CD4-positive, alpha-beta T cell treated with Interleukin-4 for 4 hours (primary cell): ENCODE results near the gene NTN5.
A peak's percentile ranks its signal among the peaks of the same experiment; 100 is the strongest.
"Not testable (repeated sequence)": the region's sequence is repeated elsewhere in the genome, so short reads cannot be mapped to it uniquely, and the experiment has no call there.

Source experiments
- DNase-seq: peaks from one replicate; pipeline ENCODE4 v3.0.0-alpha.2; 2020

Gene NTN5

DNA sequence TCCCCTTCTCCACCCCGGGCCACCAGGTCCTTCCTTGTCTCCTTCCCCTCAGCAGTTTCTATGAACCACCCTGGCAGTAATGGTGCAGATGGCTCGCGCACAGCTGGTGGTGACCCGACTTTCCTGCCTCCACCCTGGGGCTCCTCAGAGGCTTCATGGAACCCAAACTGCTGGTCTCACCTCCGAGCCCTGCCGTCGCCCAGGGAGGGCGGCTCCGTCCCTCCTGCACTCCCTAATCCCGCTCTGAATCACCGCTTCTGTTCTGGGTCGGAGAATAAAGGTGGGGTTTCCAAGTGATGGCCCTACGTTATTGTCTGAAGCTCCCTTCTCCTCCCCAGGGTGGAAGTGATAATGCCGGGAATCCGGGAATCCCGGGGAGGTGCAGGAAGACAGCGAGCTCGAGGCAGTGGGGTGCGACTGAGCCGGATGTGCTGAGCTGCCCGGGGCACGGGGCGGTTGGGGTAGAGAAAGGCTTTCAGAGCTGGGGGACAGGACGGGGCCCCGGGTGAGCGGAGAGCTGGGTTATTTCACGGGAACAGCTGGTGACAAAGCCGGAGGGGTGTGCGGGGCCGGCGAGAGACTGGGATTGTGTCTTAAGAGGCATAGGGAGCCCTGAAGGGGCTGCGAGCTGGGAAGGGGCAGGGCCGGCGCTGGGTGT, 23.7 kb upstream of the NTN5 start:
- no peak for DNase-seq

GRCh38 chr19:48695743-48696352, 23.0 kb upstream of the NTN5 start, which contains the start of gene FUT2:
TSS of gene FUT2 (plus strand) at chr19:48695971. CDS start at chr19:48702957, 6,986 bp downstream.
- DNase-seq, result no peak

GRCh38 chr19:48693629-48694028, 20.8 kb upstream of the NTN5 start:
- DNase-seq, result not testable (repeated sequence)

DNA sequence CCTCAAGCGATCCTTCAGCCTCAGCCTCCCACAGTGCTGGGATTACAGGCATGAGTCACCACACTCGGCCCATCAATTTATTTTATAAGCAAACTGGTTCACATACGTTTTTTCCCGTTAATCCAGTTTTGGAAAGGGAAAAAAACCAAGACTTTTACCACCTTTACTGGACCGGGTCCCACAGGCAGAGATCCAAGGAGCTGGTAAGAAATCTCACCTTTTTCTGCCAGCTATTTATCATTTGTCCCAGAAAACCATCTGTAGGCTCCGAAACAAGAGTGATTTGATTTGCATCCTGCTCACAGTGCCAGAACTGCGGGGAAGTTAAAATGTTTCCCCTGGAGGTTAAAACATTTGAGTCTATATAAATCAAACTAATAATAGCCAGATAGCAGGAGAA, 16.6 kb upstream of the NTN5 start:
- DNase-seq, result no peak

DNA sequence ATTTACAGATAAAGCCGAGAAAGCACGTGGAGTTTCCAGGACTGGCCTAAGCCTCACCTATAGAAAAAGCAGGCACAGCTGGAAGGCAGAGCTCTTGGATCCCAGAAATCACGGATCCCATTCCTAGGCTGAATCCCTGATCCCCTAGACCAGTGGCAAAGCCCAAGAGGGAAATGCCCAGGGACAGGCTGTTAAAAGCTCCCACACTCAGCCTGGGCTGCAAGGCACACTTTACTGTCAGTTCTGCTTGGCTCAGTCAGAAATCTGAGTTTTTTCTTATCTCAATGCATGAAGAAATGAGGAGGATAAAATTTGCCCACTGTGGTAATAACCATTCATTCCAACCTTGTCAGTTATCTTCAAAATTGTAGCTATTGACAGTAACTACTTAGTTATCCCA, 15.0 kb upstream of the NTN5 start:
- DNase-seq, result no peak

DNA sequence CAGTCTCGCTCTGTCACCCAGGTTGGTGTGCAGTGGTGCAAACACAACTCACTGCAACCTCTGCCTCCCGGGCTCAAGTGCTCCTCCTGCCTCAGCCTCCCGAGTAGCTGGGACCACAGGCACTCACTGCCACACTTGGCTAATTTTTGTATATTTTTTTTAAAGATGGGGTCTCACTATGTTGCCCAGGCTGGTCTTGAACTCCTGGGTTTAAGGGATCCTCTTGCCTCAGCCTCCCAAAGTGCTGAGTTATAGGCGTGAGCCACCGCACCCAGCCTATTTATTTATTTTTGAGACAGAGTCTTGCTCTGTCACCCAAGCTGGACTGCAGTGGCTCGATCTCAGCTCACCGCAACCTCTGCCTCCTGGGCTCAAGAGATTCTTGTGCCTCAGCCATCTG, 13.8 kb upstream of the NTN5 start:
- not testable (repeated sequence) for DNase-seq

- no peak for DNase-seq
Measured at GRCh38 chr19:48686088-48686487, 13.3 kb upstream of the NTN5 start.

- no peak for DNase-seq
Measured at GRCh38 chr19:48685583-48685982, 12.8 kb upstream of the NTN5 start.

- DNase-seq, result peak; percentile 3
Measured at GRCh38 chr19:48683349-48683748, 10.5 kb upstream of the NTN5 start.

- DNase-seq, result no peak
Measured at GRCh38 chr19:48681127-48681470, 8.3 kb upstream of the NTN5 start.

DNA sequence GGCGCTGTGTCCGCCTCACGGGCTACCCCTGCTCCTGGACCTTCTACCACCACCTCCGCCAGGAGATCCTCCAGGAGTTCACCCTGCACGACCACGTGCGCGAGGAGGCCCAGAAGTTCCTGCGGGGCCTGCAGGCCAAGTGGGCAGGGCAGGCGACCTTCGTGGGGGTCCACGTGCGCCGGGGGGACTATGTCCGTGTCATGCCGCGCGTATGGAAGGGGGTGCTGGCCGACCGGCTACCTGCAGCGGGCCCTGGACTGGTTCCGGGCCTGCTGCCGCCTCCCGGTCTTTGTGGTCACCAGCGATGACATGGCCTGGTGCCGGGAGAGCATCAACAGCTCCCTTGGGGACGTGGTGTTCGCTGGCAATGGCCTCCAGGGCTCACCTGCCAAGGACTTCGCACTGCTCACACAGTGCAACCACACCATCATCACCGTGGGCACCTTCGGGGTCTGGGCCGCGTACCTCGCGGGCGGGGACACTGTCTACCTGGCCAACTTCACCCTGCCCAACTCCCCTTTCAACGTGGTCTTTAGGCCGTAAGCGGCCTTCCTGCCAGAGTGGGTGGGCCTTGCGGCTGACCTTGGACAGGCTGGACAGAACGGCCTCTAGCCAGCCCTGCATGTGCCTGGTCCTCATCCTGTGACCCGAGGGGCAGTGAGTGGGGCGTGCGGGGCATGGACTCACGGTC, 7.8 kb upstream of the NTN5 start:
- no peak for DNase-seq

DNA sequence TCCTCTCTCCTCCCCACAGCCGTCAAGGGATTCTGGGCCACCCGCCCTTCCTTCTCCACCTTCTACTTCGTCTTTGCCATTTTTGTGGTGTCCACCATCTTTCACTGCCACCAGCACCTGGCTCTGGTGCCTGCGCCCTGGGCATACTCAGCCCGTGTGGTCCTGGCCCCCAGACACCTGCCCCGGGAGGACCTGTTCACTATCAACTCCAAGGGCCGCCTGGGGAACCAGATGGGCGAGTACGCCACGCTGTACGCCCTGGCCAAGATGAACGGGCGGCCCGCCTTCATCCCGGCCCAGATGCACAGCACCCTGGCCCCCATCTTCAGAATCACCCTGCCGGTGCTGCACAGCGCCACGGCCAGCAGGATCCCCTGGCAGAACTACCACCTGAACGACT, 7.2 kb upstream of the NTN5 start:
- DNase-seq, result not testable (repeated sequence)

GRCh38 chr19:48678201-48678600, 5.4 kb upstream of the NTN5 start:
- DNase-seq, result no peak

- no peak for DNase-seq
Measured at GRCh38 chr19:48676887-48677286, 4.1 kb upstream of the NTN5 start.

GRCh38 chr19:48676487-48676886, 3.7 kb upstream of the NTN5 start:
- no peak for DNase-seq

- peak; percentile 75 for DNase-seq
Measured at GRCh38 chr19:48674921-48675824, 2.4 kb upstream of the NTN5 start.

DNA sequence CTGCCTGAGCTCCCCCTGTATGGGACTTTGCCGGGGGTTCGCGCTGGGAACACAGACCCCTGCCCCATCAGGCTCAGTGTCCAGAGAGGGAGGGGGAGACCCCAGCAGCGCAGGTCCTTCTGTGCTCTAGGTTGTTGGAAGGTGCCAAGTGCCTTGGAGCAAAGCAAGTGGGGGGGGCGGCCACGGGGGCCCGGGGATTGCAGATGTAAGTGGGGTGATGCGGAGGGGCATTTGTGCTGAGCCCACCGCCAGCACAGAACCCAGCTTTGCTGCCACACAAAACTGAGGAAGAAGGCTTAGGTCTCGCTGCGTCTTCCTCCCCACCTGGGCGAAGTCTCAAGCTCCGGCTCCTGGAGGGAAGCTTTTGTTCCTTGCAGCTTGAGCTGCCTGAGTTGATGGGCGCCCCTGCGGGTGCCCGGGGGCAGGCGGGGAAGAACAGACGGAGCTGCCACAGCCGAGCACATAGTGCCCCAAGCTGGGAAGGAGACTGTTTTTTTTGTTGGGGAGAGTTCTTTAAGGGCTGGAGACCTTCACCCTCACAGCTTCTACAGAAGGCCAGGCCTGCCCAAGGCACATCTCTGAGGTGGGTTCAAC, 1.5 kb upstream of the NTN5 start:
- DNase-seq, result no peak

DNA sequence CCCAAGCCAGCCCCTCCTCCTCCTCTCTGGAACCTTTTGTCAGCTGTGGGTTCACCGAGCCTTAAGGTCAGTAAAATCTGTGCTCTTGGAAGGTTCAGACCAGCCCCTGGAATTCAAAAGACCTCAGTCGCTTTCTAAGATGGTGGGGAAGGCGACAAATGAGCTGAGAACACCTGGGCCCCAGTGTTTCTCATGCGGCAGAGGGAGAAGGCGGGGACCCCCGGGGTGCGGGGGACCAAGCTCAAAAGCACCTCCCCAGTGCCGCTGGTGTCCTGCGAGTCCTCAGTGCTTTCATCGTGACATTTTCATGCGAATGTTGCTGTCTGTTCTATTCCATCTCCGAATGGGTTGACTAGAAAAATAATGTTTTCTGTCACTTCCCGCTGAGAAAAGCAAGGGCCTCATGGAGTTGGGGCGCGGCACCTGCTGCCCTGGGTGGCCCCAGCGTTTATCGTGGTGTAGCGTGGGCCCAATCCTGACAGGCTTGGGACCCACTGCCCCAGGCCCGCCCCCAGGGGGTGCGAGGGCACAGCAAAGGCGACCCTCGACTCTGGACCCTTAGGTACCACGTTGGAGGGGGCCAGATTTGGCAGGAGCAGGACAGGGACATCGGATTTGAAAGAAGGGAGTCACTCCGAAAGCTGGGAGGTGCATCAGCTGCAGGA, 751 bp upstream of the NTN5 start:
- DNase-seq, result no peak

DNA sequence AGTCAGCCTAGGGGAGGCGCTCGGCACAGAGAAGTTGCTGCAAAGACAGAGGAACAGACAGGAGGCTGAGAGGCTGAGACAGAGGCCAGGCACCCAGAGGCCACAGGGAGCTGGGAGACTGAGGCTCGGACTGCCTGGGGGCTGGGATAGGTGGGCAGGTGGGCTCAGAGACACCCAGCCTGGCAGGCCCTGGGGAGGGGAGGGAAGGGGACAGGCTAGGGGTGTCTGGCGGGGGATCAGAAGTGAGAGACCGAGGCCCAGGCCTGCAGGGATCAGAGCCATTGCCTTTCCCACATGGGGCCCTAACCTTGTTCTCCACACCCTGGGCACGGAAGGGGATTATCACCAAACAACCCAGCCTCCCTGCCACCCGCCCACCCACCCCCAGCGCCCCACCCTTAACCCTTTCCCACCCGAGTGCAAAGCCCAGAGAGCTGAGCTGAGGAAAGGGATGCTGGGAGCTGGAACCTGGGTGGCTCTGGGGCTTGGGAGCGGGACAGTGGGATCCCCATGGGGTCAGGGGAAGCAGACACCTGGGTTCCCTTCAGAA, 1.3 kb downstream of the NTN5 start:
- no peak for DNase-seq

DNA sequence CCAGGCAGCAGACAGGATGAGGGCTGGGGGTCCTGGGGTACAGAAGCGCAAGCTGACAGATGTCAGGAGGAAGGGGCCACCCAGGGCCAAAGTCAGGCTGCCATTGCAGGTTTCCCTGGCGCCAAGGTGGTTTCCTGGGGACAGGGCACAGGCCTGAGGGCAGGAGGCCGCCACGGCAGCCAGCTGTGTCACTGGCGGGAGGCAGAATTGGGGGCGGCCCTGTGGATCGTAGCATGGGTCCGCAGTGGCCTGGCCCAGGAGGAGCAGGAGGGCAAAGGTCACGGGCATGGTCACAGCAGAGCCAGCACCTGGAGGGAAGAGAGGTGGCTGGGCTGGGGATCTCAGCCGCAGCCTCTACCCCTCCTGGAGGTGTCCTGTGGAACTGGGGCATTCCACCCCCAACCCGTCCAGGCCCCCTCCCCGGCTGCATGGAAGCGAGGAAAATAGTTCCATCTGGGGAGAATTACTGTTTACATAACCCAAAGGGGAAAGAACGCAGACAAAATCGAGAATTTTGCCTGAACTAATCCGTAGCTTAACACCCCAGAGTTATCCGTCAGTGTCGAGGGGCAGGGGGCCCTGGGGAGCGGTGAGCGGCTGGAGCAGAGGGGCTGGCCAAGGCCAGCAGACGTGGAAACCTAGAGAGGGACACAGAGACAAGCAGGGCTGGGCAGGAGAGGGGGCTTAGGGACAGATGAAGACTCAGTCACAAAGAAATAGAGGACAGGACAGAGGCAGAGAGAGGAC, 1.9 kb downstream of the NTN5 start:
- no peak for DNase-seq
